AG04450 (cell line): ENCODE data around the gene VASH2. TPM values are rescaled to one million over a fixed set of nuclear protein-coding genes. Genes with fewer than 3 reads are reported as not detected.

Experiments
- CTCF ChIA-PET: fragments of 300-600, 350-600 bp; formaldehyde crosslinking; extraction: SDS; loops from one replicate; lab custom pipeline; 2022; ENCODE audit warnings: antibody characterized with exemption, inconsistent platforms; lab: Charles Lee
- POLR2A ChIA-PET: fragments of 350-600 bp; formaldehyde crosslinking; extraction: SDS; loops from one replicate; lab custom pipeline; 2021; ENCODE audit warnings: antibody characterized with exemption, inconsistent platforms; lab: Yijun Ruan, JAX
- DNase-seq: peaks from one replicate; pipeline ENCODE4 v3.0.0-alpha.2; 2011; ENCODE audit warnings: low read depth, low spot score
- H3K27ac ChIP-seq: one replicate; pipeline ENCODE4 v1.5.1; 2012; ENCODE audit warnings: low read depth, low read length, control low read depth
- H3K27me3 ChIP-seq: one replicate; pipeline ENCODE4 v1.6.0; 2012; ENCODE audit warnings: low read length; ENCODE audit not compliant: control insufficient read depth, insufficient read depth
- H3K4me3 ChIP-seq: 2 replicates; pipeline ENCODE4 v1.5.1; 2011; ENCODE audit warnings: mild to moderate bottlenecking, low read depth, low read length, control low read depth
- H3K9me3 ChIP-seq: 2 replicates; pipeline ENCODE4 v1.5.1; 2012; ENCODE audit warnings: low read length; ENCODE audit not compliant: control insufficient read depth, insufficient read depth
- CTCF ChIP-seq: IDR thresholded peaks from 2 replicates; pipeline ENCODE4 v1.5.1; 2011; ENCODE audit warnings: low read depth, low read length, control low read depth, inconsistent platforms
- polyA plus RNA-seq: library from polyadenylated mRNA; depleted of rRNA; stranded (reverse); fragments of >200 nt; gene quantifications from 2 replicates; pipeline ENCODE4 v1.2.3, GENCODE V29; 2011

Gene VASH2
- polyA plus RNA-seq, 1 experiment, result 4.2 TPM

GRCh38 chr1:212973899-212974298 lies 23.6 kb downstream of the VASH2 start:
- DNase-seq, result no peak
- POLR2A ChIA-PET, result no interaction called here
- CTCF ChIA-PET, result no interaction called here
- no peak for TF ChIP-seq CTCF
- Histone ChIP-seq H3K27ac (no peak overlapping the region), H3K27me3 (no peaks in the 10 kb centered on the region), H3K9me3 (no peaks in the 10 kb centered on the region), H3K4me3 (no peak overlapping the region)

- H3K27ac ChIP-seq, result no peak overlapping the region
- H3K27me3 ChIP-seq, result no peaks in the 10 kb centered on the region
- DNase-seq, result no peak
- ChIA-PET POLR2A (no interaction called here), CTCF (no interaction called here)
- no peaks in the 10 kb centered on the region for H3K9me3 ChIP-seq
- H3K4me3 ChIP-seq, result no peak overlapping the region
- no peak for TF ChIP-seq CTCF
Measured at GRCh38 chr1:212974711-212975110, 24.4 kb downstream of the VASH2 start.

GRCh38 chr1:212975111-212975918 lies 25.0 kb downstream of the VASH2 start:
- Histone ChIP-seq H3K27me3 (no peaks in the 10 kb centered on the region), H3K4me3 (no peak overlapping the region), H3K9me3 (no peaks in the 10 kb centered on the region), H3K27ac (no peak overlapping the region)
- ChIA-PET CTCF (interaction anchor here (1.2 kb wide), 1 partner anchor 7 kb away, joined by 4 read pairs; no protein-coding TSS in a partner anchor), POLR2A (no interaction called here)
- no peak for TF ChIP-seq CTCF
- no peak for DNase-seq

- CTCF ChIA-PET, result interaction anchor here (1.2 kb wide), 1 partner anchor 8 kb away, joined by 4 read pairs; no protein-coding TSS in a partner anchor
- H3K4me3 ChIP-seq, result no peak overlapping the region
- TF ChIP-seq CTCF, result no peak
- no peaks in the 10 kb centered on the region for H3K9me3 ChIP-seq
- no peak overlapping the region for H3K27ac ChIP-seq
- H3K27me3 ChIP-seq, result no peaks in the 10 kb centered on the region
- POLR2A ChIA-PET, result interaction anchor here (0.7 kb wide), 1 partner anchor 11 kb away, joined by 7 read pairs; no protein-coding TSS in a partner anchor
- no peak for DNase-seq
Measured at GRCh38 chr1:212976586-212976985, 26.2 kb downstream of the VASH2 start.
